Colonic mucosa (tissue), 4 donors: ENCODE data around the gene YAP1. TPM values are rescaled to one million over a fixed set of nuclear protein-coding genes. Genes with fewer than 3 reads are reported as not detected.

Experiments
- DNase-seq: peaks from one replicate; pipeline ENCODE4 v3.0.0-alpha.2; 2020
- H3K27ac ChIP-seq: fragments of 200-600 bp; one replicate; pipeline ENCODE4 v1.8.0; 2021
- H3K27me3 ChIP-seq: fragments of 200-600 bp; one replicate; pipeline ENCODE4 v1.8.0; 2021
- H3K36me3 ChIP-seq: fragments of 200-600 bp; one replicate; pipeline ENCODE4 v1.8.0; 2021
- H3K4me1 ChIP-seq: fragments of 200-600 bp; one replicate; pipeline ENCODE4 v1.8.0; 2021; ENCODE audit warnings: mild to moderate bottlenecking
- H3K4me3 ChIP-seq: fragments of 200-600 bp; one replicate; pipeline ENCODE4 v1.8.0; 2021
- H3K9ac ChIP-seq, 2 donors: one replicate each; pipeline ENCODE4 v1.7.0; 2013; ENCODE audit warnings: control low read depth in 2 of 2, low read depth in 2 of 2, low read length in 2 of 2
- H3K9me3 ChIP-seq: fragments of 200-600 bp; one replicate; pipeline ENCODE4 v1.8.0; 2021
- intact Hi-C: fragments of 100-400 bp; cut with DNase I; formaldehyde crosslinking; loops from one replicate; pipeline ENCODE4 v1.14.1; 2022
- total RNA-seq, 2 donors: library from RNA; stranded (reverse); fragmentation: NEBNext Ultra II Directional in 1 of 2; extraction: Animal tissue kit (Norgen Biotek cat#: 25700) in 1 of 2; gene quantifications; one replicate each; pipeline ENCODE4 v1.2.1, GENCODE V29; 2021
- TF ChIP-seq, protein P1 (sequence below): fragments of 200-600 bp; IDR thresholded peaks from one replicate; pipeline ENCODE4 v1.8.0; 2022; ENCODE audit warnings: antibody characterized with exemption, mild to moderate bottlenecking
- donor health status: healthy.
- donor health status: DM: no; HTN: no; CAD: no.
- donor health status: DM: no; HTN: no; CAD: no.

YAP1 gene
- total RNA-seq, 2 donors from 2014 or later = 43.9 to 71.7 TPM

DNA sequence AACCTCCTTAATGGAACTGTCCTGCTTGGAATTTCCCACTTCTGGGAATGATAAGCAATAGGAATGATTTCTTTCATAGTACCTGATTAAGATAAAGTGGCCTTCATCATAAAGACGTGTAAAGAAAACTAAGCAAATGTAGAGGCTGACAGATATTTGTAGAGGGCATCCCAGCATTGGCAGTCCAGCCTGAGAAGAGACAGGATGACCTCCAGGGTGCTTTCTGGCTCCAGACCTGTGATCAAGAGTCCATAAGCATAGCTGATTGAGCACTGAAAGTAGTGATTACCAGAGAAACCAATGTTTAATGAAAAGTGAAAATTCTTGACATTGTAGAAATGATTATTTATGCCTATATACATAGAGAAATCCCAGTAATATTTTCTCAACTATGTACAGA, 33.6 kb downstream of the YAP1 start:
- Histone ChIP-seq H3K27ac (no peak overlapping the region), H3K27me3 (no peaks in the 10 kb centered on the region), H3K36me3 (no peaks in the 10 kb centered on the region), H3K9me3 (no peaks in the 10 kb centered on the region), H3K4me1 (no peaks in the 10 kb centered on the region), H3K4me3 (no peak overlapping the region), H3K9ac (no peak overlapping the region)
- intact Hi-C loops = no loop called here
- TF ChIP-seq, protein P1, sequence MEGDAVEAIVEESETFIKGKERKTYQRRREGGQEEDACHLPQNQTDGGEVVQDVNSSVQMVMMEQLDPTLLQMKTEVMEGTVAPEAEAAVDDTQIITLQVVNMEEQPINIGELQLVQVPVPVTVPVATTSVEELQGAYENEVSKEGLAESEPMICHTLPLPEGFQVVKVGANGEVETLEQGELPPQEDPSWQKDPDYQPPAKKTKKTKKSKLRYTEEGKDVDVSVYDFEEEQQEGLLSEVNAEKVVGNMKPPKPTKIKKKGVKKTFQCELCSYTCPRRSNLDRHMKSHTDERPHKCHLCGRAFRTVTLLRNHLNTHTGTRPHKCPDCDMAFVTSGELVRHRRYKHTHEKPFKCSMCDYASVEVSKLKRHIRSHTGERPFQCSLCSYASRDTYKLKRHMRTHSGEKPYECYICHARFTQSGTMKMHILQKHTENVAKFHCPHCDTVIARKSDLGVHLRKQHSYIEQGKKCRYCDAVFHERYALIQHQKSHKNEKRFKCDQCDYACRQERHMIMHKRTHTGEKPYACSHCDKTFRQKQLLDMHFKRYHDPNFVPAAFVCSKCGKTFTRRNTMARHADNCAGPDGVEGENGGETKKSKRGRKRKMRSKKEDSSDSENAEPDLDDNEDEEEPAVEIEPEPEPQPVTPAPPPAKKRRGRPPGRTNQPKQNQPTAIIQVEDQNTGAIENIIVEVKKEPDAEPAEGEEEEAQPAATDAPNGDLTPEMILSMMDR = no peak
- no peak for DNase-seq

DNA sequence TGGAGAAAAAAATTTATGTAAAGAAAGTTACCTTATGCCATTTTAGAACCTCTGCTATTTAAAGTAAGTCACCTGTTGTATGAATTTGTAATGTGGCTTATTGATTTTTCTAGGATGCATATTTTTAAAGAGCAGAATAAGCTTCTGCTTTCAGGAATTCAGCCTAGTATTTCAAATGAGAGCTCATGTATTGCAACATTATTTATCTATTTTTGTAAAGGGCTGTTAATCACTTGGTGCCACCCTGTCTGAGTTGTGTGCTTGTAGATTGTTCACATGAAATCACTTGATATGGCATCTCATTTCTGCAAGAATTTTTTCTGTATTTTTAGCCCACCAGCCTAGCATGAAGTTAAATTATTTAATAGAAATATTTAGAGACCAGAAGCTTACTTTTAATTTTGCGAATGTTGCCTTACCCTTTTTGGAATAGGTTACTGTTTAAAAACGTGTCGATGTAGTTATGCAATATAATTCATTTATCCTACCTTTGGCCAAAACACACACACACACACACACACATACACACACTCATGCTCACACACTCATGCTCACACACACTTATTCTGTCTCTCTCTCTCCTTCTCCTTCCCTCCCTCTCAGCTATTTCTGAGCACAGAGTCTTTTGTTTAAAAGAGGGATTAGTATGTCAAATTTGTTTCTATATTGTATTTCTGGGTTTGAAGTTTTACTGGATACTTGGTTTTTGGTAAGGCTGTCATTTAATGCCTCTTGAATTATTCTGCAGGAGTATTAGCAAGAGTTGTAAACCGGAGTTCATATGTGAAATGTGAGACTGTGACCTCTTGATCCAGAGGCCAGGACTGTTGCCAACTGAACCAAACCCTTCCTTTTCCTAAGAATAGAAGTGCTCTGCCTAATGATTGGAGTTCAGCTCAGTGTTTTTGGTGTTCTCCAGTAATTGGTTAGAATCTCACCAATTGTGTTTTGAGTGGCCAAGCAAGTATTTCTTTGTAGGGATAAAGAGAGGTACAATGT, 34.4 kb downstream of the YAP1 start:
- H3K4me1 ChIP-seq = no peaks in the 10 kb centered on the region
- no peak overlapping the region for H3K4me3 ChIP-seq
- DNase-seq = peak; percentile 58
- no peaks in the 10 kb centered on the region for H3K9me3 ChIP-seq
- TF ChIP-seq, protein P1 = no peak
- intact Hi-C loops = no loop called here
- no peaks in the 10 kb centered on the region for H3K27me3 ChIP-seq
- no peak overlapping the region for H3K27ac ChIP-seq
- H3K9ac ChIP-seq = no peak overlapping the region
- H3K36me3 ChIP-seq = no peaks in the 10 kb centered on the region

DNA sequence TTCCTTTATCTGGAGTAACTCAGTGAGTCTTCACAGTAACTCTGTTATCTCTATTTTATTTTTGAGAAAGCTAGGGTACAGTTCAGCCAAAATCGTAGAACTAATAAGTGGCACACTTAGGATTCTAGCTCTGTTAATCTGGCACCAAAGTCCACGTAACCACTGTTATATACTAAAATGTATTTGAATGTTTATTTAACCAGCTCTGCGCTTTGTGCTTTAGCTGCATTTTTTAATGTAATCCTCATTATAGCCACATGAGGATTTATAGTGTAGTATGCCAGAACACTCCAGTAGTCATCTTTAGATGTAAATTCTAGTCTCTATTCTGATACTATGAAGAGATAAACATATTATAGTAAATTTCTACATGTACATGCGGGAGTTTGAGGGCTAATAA, 36.8 kb downstream of the YAP1 start:
- intact Hi-C loops = no loop called here
- Histone ChIP-seq H3K9ac (no peak overlapping the region), H3K36me3 (no peaks in the 10 kb centered on the region), H3K4me3 (no peak overlapping the region), H3K27ac (no peak overlapping the region), H3K9me3 (no peaks in the 10 kb centered on the region), H3K27me3 (no peaks in the 10 kb centered on the region), H3K4me1 (no peaks in the 10 kb centered on the region)
- TF ChIP-seq, protein P1 = no peak
- DNase-seq = no peak

DNA sequence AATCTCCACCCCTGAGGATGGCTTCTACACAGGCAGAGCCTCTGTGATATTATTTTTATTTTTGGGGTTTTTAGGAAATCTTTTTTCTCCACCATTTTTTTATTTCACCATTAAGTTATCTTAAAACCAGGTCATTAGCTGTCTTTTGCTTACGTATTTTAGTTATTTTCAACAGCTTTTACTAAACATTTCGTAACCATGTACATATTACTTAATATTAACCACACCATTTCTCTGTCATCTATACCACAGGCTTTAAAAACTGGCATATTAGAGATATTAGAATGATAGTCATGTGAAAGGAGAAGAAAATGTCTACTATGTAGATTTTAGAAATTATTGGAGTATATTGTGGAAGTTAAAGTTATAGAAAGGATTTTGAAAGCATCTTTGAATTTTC, 37.4 kb downstream of the YAP1 start:
- Histone ChIP-seq H3K27ac (no peak overlapping the region), H3K27me3 (no peaks in the 10 kb centered on the region), H3K4me3 (no peak overlapping the region), H3K9ac (no peak overlapping the region), H3K9me3 (no peaks in the 10 kb centered on the region), H3K4me1 (no peaks in the 10 kb centered on the region), H3K36me3 (no peaks in the 10 kb centered on the region)
- intact Hi-C loops = no loop called here
- DNase-seq = no peak
- TF ChIP-seq, protein P1 = no peak

DNA sequence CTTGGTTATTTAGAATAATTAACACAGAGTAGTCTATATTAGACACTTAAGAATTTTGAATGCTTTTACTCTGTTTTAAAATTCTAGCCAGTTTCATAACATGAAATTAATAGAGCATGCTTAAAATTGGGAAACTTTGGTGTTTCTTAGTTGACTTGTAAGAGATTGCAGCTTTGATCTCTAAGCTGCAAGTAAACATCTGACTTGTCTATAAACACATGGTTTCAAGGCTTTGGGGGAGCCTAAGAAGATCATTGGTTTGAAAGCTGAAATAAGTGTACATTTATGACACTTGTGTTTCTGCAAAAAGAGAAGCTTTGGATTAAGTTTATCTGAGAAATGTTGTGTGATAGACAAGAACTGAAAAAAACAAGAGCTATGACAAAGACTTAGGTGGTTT, 37.8 kb downstream of the YAP1 start:
- Histone ChIP-seq H3K27ac (no peak overlapping the region), H3K36me3 (no peaks in the 10 kb centered on the region), H3K4me3 (no peak overlapping the region), H3K9ac (no peak overlapping the region), H3K4me1 (no peaks in the 10 kb centered on the region), H3K9me3 (no peaks in the 10 kb centered on the region), H3K27me3 (no peaks in the 10 kb centered on the region)
- DNase-seq = no peak
- TF ChIP-seq, protein P1 = no peak
- intact Hi-C loops = no loop called here
